Upper lobe of left lung (tissue), 4 donors: ENCODE results near the gene NGEF.

Experiments
- CTCF ChIP-seq, 6 experiments: fragments of 450-650 bp in 4 of 6; fragments of 200-600 bp in 2 of 6; sonication (generic) in 2 of 6; IDR thresholded peaks; one replicate each; pipeline ENCODE4 v1.5.1; 2016 to 2019; ENCODE audit warnings: antibody characterized with exemption in 6 of 6
- POLR2A ChIP-seq, 4 donors: fragments of 450-650 bp; IDR thresholded peaks; one replicate each; pipeline ENCODE4 v1.5.1; 2016 to 2017; ENCODE audit warnings: antibody characterized with exemption in 4 of 4, mild to moderate bottlenecking in 2 of 4

- TF ChIP-seq CTCF (IDR thresholded peaks at IDR 0.05) = no peak
- TF ChIP-seq POLR2A (IDR thresholded peaks at IDR 0.05) = no peak
Measured at GRCh38 chr2:233023007-233023760, 10.1 kb upstream of the NGEF start.
